Astrocyte (in vitro differentiated cells and primary cell): ENCODE results near the gene SLC25A12.

ENCODE experiments used
- EZH2 ChIP-seq: IDR thresholded peaks from 2 replicates; pipeline ENCODE4 v1.6.1; 2012; ENCODE audit warnings: mild to moderate bottlenecking, low read length, inconsistent platforms; ENCODE audit not compliant: insufficient read depth
- TF ChIP-seq, protein P1 (sequence below): IDR thresholded peaks from 2 replicates; pipeline ENCODE4 v1.5.1; 2011; ENCODE audit warnings: low read depth, mild to moderate bottlenecking, inconsistent platforms, low read length, moderate library complexity; ENCODE audit not compliant: insufficient read depth

DNA sequence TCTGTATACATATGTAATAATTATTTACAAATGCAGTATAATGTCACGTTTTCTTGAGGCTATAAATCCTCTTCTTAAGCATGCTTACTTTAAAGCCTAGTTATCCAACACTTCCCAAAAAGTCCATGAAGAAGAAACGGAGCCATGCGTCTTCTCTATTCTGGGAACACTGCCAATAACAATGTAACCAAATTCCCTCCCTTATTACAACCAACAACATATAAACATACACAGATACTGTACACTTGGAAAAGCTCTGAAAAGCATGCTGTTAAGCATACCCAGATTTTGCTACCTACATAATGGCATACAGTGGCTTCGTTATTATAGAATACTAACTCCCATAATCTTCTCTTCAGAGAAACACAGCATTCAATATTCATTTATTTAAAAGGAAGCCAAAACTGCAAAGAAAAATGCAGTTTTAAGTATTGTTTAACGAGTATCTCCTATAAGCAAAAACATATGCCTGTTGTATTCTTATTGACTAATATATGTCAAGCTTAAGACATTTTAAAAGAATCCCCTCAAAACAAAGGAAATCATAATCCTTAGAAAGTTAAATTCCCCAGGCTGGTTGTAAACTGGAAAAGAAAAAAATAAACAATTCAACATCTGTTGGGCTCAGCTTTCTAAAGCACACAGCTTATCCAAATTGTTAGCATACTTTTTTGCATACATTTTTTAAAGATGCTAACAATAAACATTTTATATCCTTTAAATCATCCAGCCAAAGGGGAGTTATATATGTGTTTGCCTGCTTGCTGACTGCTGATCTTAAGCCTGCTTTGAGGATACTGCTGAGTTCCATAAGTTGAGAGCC, 83.4 kb downstream of the SLC25A12 start:
- no peak for TF ChIP-seq EZH2
- TF ChIP-seq, protein P1, sequence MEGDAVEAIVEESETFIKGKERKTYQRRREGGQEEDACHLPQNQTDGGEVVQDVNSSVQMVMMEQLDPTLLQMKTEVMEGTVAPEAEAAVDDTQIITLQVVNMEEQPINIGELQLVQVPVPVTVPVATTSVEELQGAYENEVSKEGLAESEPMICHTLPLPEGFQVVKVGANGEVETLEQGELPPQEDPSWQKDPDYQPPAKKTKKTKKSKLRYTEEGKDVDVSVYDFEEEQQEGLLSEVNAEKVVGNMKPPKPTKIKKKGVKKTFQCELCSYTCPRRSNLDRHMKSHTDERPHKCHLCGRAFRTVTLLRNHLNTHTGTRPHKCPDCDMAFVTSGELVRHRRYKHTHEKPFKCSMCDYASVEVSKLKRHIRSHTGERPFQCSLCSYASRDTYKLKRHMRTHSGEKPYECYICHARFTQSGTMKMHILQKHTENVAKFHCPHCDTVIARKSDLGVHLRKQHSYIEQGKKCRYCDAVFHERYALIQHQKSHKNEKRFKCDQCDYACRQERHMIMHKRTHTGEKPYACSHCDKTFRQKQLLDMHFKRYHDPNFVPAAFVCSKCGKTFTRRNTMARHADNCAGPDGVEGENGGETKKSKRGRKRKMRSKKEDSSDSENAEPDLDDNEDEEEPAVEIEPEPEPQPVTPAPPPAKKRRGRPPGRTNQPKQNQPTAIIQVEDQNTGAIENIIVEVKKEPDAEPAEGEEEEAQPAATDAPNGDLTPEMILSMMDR = no peak
